Right lung (tissue), 10 donors: Measurements from ENCODE around the gene CDY1B. TPM values are rescaled to one million over a fixed set of nuclear protein-coding genes. Genes with fewer than 3 reads are reported as not detected.
"Not testable (repeated sequence)": the region's sequence is repeated elsewhere in the genome, so short reads cannot be mapped to it uniquely, and the experiment has no call there.

Source experiments
- DNase-seq, 2 donors: peaks; one replicate each; pipeline ENCODE4 v3.0.0-alpha.2; 2013
- long read RNA-seq, 8 donors: transcript quantifications; one replicate each; lab custom pipeline, GENCODE V29; 2026
- polyA plus RNA-seq, 5 donors: library from polyadenylated mRNA; unstranded; fragments of 120-200 nt; gene quantifications; one replicate each; pipeline versions ENCODE4 v1.2.1 to v1.2.3, GENCODE V29; 2013; ENCODE audit warnings: inconsistent platforms in 1 of 5, low replicate concordance in 1 of 5; ENCODE audit not compliant: insufficient read length in 5 of 5, insufficient read depth in 1 of 5

CDY1B gene
- polyA plus RNA-seq = not detected
- long read RNA-seq, donor 1 = 0 reads
- long read RNA-seq, donor 2 = 0 reads
- long read RNA-seq, donor 3 = 0 reads
- long read RNA-seq, donor 4 = 0 reads
- long read RNA-seq, donor 5 = 0 reads
- long read RNA-seq, donor 6 = 0 reads
- long read RNA-seq, donor 7 = 0 reads
- long read RNA-seq, donor 8 = 0 reads

- DNase-seq = not testable (repeated sequence)
These were observed at the start of gene CDY1B for GRCh38 chrY:24047919-24048318. Gene CDY1B, minus strand, starts transcription at chrY:24048019. Its CDS starts 331 bp downstream, at chrY:24047688.

DNA sequence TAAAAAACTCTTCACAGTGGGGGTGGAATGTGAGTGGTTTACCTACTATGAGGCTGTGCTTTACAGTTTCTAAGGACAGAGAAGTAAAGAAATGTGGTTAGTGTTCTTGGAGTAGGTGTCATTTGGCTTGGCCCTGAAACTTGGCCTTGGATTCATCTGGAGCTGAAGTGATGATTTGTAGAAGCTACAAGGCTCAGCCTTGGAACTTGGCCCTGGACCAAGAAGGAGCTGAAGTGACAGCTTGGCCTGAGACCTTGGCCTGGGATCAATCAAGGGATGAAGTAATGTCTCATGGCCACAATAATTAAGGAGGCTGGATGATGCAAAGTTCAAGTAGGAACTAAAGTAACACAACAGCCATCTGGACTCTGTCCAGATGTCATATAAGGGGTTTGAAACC lies 1.7 kb upstream of the CDY1B start:
- DNase-seq = not testable (repeated sequence)

- DNase-seq = not testable (repeated sequence)
These were observed 4.6 kb downstream of the CDY1B start for GRCh38 chrY:24043209-24043608.

DNA sequence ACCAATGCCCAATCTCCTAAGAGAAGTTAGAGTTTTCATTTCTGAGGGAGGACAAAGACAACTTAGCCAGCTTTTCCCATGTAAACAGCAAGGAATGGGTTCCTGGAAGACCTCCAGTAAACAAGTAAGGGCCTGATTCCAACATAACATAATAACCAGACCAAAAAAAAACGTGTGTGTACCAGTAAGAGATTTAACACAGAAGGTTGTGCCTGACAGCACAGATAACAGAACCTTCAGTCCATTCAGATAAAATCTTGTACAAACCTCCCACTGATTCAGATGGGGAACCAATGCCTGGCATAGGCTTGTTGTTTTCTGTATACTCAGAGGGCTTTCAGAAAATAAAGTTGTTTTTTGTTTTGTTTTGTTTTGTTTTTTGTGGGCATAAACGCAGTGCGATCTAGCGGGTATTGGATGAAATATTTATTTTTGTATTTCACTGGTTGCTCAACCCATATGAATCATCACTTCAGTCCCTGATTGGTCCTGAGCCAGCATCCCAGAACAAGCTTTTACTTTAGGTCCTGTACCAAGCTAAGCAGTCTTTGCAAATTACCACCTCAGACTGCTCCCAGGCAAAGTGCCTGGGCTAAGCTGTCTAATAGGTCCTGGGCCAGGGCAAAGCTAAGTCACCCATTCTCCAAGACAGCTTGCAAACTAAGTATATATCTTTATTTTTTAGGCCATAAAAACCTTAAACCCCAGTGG lies 8.7 kb downstream of the CDY1B start:
- not testable (repeated sequence) for DNase-seq

DNA sequence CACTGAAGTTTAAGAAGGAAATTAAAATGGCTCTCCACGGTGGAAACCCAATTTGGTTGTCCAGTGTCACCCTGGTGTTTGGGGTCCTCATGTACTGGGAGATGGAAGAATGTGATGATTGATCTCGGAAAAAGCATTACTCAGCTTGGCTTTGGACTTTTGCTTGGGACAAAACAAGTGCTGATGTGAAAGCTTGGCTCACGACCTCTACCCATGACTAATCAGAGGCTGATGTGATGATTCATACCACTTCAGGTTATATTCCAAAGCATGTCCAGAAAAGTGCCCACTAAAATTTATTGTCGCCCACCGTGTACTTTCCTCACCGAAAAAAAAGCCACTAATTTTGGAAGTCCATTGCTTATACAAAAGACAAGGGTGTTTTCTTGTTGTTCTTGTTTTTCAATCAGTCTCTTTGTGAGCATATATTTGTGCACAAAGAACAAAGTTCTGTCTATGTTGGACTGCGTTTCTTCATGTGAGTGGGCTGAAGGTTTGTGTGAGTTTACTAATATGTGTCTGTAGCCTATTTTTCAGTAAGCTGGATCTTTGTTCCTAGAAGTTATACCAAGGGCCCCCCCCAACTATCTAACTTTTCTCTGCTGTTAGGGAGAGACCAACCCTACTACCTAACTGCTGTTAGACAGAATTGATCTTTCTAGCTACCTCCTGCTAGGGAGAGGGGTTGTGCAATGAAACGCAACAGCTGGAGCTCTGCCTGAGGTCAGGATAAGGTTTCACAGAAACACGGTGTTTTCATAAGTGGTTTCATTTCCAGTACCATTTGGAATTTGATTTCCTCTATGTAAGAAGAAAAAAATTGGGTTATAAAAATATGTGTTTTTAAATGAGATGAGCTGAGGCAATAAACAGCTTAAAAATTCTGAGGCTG lies 21.4 kb downstream of the CDY1B start:
- DNase-seq = not testable (repeated sequence)
